GM21619 (cell line): Measurements from ENCODE around the gene SLC9A9.

Experiments
- ATAC-seq: cut with Tn5 transposase; IDR thresholded peaks from one replicate; pipeline ENCODE4 v1.9.1; 2021; ENCODE audit not compliant: unreplicated experiment

SLC9A9 gene

DNA sequence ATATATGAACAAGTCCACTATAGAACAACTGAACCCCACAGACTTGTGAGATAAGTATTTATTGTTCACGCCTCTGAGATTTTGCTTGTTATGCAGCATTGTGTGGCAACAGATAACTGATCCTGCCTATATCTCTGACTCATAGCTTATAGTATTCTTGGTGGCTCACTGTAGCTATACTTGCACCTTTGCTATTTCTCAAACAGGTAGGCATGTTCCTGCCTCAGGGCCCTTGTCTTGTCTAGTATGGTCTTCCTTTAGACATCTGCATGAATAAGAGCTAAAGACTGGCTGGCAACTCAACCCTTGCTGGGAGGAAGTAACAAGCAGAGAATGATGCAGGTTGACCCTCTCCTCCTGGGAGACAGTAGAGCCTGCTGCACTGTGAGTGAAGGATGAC lies 472.6 kb downstream of the SLC9A9 start:
- no peak for ATAC-seq

GRCh38 chr3:143367171-143367570 lies 481.1 kb downstream of the SLC9A9 start:
- no peak for ATAC-seq

GRCh38 chr3:143366672-143367071 lies 481.6 kb downstream of the SLC9A9 start:
- no peak for ATAC-seq

DNA sequence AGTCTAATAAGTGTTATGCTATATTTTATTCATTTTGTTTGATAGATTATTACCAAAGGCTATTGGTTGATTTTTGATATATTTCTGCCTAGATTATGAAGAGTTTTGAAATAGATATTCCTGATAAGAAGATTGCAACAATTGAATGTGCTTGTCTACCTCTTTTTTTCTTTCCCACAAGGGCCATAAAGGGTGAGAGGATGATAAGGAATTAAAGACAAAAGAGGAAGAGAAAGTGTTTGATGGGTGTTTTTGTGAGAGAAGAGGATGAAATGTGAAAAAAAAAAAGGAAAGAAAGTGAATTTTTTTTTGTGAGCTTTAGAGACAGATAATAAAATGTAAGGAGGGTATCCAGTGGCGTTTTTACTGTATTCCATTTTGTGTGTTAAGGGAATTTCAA lies 484.3 kb downstream of the SLC9A9 start:
- ATAC-seq: no peak

DNA sequence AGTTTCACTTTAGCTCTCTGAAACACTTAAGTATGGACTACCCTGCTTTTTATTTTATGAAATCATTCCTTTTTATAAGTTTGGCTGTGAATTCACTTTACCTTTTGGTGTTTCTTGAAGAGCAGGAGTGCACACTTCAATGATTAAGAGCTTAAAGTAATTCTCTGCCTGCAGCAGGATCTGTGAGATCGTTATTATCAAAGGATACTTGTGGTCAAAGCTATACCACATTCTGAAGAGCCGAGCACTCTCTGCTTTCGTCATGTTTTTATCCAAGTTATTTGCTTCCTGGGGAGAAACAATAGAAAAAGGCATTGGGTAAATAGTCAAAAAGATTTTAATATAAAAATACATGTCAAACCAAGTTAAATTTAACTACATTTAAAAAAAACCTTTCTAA lies 485.0 kb downstream of the SLC9A9 start:
- no peak for ATAC-seq

- no peak for ATAC-seq
These were observed 485.9 kb downstream of the SLC9A9 start for GRCh38 chr3:143362115-143362991.

DNA sequence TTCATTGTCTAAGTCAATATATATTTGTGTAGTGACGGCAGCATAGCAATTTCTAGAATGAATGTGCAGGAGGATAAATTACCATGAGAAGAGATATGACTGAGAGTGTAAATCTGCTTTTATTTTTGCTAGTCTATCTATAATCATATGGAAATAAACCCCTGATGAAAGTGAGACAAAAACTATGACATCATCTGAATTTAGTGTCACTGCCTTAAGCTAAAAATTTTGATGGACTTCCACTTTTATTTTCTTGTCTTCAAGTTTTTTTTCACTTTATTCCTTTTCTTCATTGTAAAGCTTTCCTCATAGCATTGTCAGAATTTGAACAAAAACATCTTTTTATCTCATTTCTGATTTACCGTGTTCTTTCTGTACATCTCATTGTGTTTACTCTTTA lies 486.7 kb downstream of the SLC9A9 start:
- ATAC-seq: no peak

- no peak for ATAC-seq
These were observed 488.0 kb downstream of the SLC9A9 start for GRCh38 chr3:143360244-143360643.

GRCh38 chr3:143358793-143359491 lies 489.3 kb downstream of the SLC9A9 start:
- ATAC-seq: no peak

GRCh38 chr3:143358155-143358792 lies 490.0 kb downstream of the SLC9A9 start:
- ATAC-seq: no peak

- no peak for ATAC-seq
These were observed 490.6 kb downstream of the SLC9A9 start for GRCh38 chr3:143357700-143358099.

- no peak for ATAC-seq
These were observed 491.4 kb downstream of the SLC9A9 start for GRCh38 chr3:143356839-143357238.

DNA sequence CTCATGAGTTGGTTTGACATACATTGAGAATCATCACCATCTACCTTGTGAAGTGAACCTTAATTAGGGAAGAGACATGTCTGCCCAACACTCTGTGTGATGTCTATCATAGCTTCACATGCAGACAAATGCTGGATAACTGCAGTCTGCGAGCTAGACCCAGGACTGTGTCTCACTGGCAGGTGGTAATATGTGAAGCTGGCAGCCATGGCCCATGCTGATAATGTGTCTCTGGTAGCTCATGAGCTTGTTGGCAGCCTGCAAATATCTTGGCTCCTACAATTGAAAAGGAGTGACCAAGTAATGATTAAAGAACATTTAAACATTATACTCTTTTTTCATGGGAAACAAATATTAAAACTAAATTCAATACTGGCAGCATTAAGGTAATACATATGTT lies 493.9 kb downstream of the SLC9A9 start:
- no peak for ATAC-seq

- no peak for ATAC-seq
These were observed 495.3 kb downstream of the SLC9A9 start for GRCh38 chr3:143352850-143353550.

GRCh38 chr3:143351895-143352608 lies 496.2 kb downstream of the SLC9A9 start:
- no peak for ATAC-seq

- no peak for ATAC-seq
These were observed 496.9 kb downstream of the SLC9A9 start for GRCh38 chr3:143351354-143351753.

GRCh38 chr3:143349455-143349854 lies 498.8 kb downstream of the SLC9A9 start:
- ATAC-seq: no peak

DNA sequence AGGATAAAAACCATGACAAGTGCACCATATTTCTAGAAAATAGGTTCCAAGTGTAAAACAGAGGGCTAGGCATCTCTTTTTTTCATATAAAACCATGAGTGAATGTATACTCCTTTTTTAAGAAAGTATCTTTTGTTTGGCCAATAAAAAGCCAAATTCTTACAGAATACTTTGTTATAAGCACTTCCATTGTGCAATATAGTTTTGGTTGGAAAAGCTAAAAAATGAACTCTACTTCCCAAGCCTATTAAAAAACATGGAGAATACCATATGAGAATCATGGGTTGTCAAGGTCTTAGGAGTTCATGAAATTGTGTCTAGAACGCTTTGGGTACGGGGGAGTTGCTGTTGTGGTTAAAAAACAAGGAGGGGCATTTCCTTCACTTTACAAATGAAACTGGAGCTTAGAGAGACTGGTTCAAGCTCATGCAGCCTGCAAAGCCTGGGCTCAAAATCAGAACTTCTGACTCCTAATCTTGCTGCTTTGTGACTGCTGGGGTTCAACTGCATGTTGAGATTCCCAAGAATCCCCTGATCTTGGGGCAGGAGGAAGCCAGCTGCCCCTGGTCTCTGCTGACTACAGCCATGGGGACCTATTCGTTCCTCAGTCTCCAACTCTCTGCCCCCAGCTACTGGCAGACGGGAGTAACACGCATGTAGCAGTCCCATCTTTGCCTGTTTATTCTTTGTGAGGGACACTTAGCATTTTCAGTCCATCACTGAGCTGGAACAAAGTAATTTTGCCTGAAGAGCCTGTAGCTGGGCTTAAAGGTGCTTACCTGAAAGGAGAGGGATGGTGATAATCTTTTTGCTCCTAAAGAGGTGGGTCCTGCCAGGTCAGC lies 499.6 kb downstream of the SLC9A9 start:
- ATAC-seq: no peak

- ATAC-seq: no peak
These were observed 503.6 kb downstream of the SLC9A9 start for GRCh38 chr3:143344516-143345165.
